ENCODE results near the gene PRSS33. TPM values are rescaled to one million over a fixed set of nuclear protein-coding genes. Genes with fewer than 3 reads are reported as not detected.

Gene PRSS33, protein sequence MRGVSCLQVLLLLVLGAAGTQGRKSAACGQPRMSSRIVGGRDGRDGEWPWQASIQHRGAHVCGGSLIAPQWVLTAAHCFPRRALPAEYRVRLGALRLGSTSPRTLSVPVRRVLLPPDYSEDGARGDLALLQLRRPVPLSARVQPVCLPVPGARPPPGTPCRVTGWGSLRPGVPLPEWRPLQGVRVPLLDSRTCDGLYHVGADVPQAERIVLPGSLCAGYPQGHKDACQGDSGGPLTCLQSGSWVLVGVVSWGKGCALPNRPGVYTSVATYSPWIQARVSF
- not detected in 2 replicates for total RNA-seq

GRCh38 chr16:2787406-2787805 is at the start of gene PRSS33:
Gene PRSS33, minus strand, starts transcription at chr16:2787560. Its CDS starts 1,013 bp downstream, at chr16:2786547.
- Mint-ChIP-seq H3K4me1 (peaks cover 7% of the 10 kb centered on the region), H3K36me3 (ENCODE audit: low read depth) (no peaks in the 10 kb centered on the region), H3K27me3 (peaks cover 37% of the 10 kb centered on the region), H3K4me3 (no peak within 1 kb of the TSS), H3K9me3 (no peaks in the 10 kb centered on the region), H3K27ac (no peak within 1 kb of the TSS)
- DNase-seq: no peak
- intact Hi-C loops (cut with micrococcal nuclease): no loop called here
- TF ChIP-seq CTCF (IDR thresholded peaks at IDR 0.05): no peak
- ChIA-PET POLR2A (interaction anchor here (0.7 kb wide), 1 partner anchor 10 kb away, joined by 3 read pairs; no protein-coding TSS in a partner anchor), CTCF (no interaction called here)
- no peak for ATAC-seq (ENCODE audit: low read depth)

DNA sequence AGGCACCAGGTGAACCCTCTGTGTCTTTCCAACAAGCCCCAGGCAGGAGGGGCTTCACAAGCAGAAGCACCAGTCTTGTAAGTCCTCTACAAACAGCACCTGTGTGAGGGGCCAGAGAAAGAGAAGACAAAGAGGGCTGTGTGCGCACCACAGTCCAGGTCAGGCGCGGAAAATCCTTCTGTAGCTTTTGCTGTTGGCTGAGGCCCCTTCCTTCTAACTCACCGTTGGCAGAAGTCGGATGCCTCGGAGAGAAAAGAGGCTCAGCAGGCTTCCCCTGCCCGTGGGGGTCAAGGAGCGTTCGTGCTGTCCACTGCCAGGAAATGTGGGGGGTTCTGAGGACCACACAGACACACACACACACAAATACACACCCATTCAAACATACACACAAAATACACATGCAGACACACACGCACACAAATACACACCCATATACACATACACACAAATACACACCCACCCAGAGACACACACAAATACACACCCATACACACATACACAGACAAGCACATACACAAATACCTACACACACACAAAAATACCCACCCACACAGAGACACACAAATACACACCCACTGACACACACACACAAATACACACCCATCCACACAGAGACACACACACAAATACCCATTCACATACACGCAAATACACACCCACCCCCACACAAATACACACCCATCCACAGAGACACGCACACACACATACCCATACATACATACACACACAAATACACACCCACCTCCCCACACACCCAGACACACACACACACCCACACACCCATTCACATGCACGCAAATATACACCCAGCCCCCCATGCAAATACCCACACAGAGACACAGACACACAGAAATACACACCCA is 49.5 kb upstream of the PRSS33 start:
- ChIA-PET POLR2A (no interaction called here), CTCF (no interaction called here)
- ATAC-seq (ENCODE audit: low read depth) (no peak), DNase-seq (no peak)
- TF ChIP-seq CTCF (IDR thresholded peaks at IDR 0.05): no peak
- no peak overlapping the region for H3K4me3 Mint-ChIP-seq
- peaks cover 6% of the 10 kb centered on the region for H3K4me1 Mint-ChIP-seq
- H3K9me3 Mint-ChIP-seq: no peaks in the 10 kb centered on the region
- no peak overlapping the region for H3K27ac Mint-ChIP-seq
- intact Hi-C loops (cut with micrococcal nuclease): no loop called here
- H3K36me3 Mint-ChIP-seq (ENCODE audit: low read depth): no peaks in the 10 kb centered on the region
- peaks cover 34% of the 10 kb centered on the region for H3K27me3 Mint-ChIP-seq

GRCh38 chr16:2835638-2836493 is 48.5 kb upstream of the PRSS33 start:
- DNase-seq (no peak), ATAC-seq (ENCODE audit: low read depth) (no peak)
- ChIA-PET CTCF (no interaction called here), POLR2A (no interaction called here)
- no peaks in the 10 kb centered on the region for H3K36me3 Mint-ChIP-seq (ENCODE audit: low read depth)
- no peak for TF ChIP-seq CTCF (IDR thresholded peaks at IDR 0.05)
- no peak overlapping the region for H3K27ac Mint-ChIP-seq
- H3K4me1 Mint-ChIP-seq: peaks cover 2% of the 10 kb centered on the region
- no peaks in the 10 kb centered on the region for H3K9me3 Mint-ChIP-seq
- intact Hi-C loops (cut with micrococcal nuclease): no loop called here
- peaks cover 42% of the 10 kb centered on the region for H3K27me3 Mint-ChIP-seq
- H3K4me3 Mint-ChIP-seq: no peak overlapping the region

GRCh38 chr16:2834968-2835367 is 47.6 kb upstream of the PRSS33 start:
- POLR2A ChIA-PET: no interaction called here
- ATAC-seq (ENCODE audit: low read depth) (no peak), DNase-seq (no peak)
- CTCF ChIA-PET: no interaction called here
- no peak for TF ChIP-seq CTCF (IDR thresholded peaks at IDR 0.05)
- Mint-ChIP-seq H3K27ac (no peak overlapping the region), H3K4me3 (no peak overlapping the region), H3K4me1 (no peaks in the 10 kb centered on the region), H3K36me3 (ENCODE audit: low read depth) (no peaks in the 10 kb centered on the region), H3K27me3 (peaks cover 46% of the 10 kb centered on the region), H3K9me3 (no peaks in the 10 kb centered on the region)
- intact Hi-C loops (cut with micrococcal nuclease): no loop called here

All from activated B cell treated with CpG ODN at 0.5 μM for 24 hours (primary cell).